Measurements from ENCODE around the gene MYO3B.

The MYO3B gene

GRCh38 chr2:170301626-170302025 lies 123.7 kb downstream of the MYO3B start:
- no peak for DNase-seq

DNA sequence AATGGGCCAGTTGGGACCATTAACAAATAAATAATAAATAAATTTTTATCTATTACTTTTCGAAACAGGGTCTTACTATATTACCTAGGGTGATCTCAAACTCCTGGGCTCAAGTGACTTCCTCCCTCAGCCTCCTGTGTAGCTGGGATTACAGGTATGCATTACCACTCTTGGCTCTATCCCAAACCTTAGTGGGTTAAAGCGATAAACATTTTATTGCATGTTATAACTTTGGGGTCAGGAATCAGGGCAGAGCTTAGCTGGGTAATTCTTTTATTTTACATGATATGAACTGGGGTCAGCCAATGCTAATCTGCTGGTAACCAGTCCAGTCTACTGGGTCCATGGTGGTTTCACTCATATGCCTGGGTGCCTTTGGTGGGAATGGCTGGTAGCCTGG lies 127.8 kb downstream of the MYO3B start:
- DNase-seq = no peak

- no peak for DNase-seq
These were observed 128.4 kb downstream of the MYO3B start for GRCh38 chr2:170306293-170306873.

- no peak for DNase-seq
These were observed 129.1 kb downstream of the MYO3B start for GRCh38 chr2:170307052-170307451.

GRCh38 chr2:170307555-170308351 lies 129.8 kb downstream of the MYO3B start:
- DNase-seq = no peak

GRCh38 chr2:170310876-170311502 lies 133.0 kb downstream of the MYO3B start:
- DNase-seq = no peak

GRCh38 chr2:170313347-170313991 lies 135.5 kb downstream of the MYO3B start:
- peak in 28 of 58 donors; percentile 2 to 37 (median 13) for DNase-seq

GRCh38 chr2:170313992-170314348 lies 136.0 kb downstream of the MYO3B start:
- DNase-seq = peak in 1 of 58 donors; percentile 7

DNA sequence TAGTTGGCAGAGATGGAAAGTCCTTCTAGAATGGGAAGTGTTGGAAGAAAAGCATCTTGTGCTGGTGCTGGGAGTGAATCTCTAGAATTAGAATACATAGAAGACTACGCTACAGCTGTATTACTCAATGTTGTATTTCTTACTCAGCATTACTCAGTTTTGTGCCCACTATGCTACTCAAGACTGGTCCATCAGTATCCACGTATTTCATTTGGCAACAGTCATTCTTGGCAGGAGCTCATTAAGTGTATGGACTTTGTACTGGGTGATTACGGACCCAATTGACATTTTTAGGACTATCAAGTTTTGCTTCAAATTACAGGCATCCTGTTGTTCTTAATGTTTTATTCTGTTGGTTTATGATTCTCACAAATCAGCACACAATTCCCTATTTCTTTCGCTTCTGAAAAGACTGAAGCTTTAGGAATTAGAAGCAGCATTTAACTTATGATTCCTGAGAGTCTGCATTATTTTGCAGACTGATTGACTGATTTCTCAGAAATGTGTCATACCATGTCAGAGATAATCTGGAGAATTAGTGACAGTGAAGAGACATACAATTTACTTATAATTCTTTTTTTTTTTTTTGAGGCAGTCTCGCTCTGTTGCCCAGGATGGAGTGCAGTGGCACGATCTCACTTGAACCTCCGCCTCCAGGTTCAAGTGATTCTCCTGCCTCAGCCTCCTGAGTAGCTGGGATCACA lies 136.9 kb downstream of the MYO3B start:
- DNase-seq = no peak

- DNase-seq = no peak
These were observed 143.0 kb downstream of the MYO3B start for GRCh38 chr2:170320948-170321347.

DNA sequence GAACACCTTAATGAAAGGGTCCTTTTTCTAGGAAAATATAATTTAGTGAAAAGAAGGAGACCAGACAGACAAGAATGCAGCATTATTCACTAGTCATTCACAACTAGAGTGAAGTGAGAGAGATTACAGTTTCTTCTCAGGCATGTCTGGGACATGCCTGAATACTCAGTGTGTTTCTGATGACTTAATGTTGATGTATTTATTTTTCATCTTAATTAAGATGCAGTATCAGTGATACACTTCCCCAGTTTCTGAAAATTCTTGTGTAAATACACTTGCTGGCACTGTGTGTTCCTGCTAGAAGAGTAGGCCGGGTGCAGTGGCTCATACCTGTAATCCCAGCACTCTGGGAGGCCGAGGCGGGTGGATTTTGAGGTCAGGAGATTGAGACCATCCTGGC lies 143.6 kb downstream of the MYO3B start:
- no peak for DNase-seq

GRCh38 chr2:170322140-170322766 lies 144.3 kb downstream of the MYO3B start:
- no peak for DNase-seq

GRCh38 chr2:170323743-170324142 lies 145.8 kb downstream of the MYO3B start:
- DNase-seq = no peak

DNA sequence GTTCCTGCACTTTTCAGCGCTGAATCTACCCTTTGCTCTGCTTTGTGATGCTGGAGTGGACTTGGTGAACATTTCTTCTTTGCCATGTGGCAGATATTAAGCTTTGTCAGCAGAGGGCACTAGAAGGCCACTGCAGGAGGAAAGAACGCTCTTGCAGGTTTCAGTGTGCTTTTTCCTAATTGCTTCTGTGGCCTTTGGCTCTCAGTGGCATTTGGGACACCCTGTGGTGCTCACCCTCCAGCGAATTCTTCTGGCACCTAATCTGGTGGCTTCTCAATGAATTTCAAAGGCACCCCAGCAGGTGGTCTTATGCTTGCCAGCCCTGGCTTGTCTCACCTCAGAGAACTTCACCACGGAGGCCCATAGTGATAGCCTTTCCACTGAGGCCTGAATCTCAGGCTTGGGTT lies 146.7 kb downstream of the MYO3B start:
- DNase-seq = peak in 21 of 58 donors; percentile 1 to 30 (median 4)

DNA sequence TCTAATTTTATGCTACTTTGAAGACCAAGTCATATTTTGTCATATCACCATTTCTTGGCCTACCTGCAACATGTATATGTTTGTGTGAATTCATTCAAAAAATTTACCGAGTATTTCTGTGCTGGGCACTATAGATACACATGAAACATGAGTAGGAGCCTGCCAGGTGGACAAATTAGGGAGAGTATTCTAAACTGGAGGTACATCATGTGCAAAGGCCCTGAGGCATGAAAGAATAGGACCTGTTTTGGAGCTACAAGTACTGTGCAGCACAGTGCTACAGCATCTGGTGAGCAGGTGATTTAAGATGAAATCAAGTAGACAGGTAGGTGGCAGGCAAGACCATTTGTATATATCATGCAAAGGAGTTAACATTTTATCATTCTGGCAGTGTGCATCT lies 152.9 kb downstream of the MYO3B start:
- DNase-seq = no peak

DNA sequence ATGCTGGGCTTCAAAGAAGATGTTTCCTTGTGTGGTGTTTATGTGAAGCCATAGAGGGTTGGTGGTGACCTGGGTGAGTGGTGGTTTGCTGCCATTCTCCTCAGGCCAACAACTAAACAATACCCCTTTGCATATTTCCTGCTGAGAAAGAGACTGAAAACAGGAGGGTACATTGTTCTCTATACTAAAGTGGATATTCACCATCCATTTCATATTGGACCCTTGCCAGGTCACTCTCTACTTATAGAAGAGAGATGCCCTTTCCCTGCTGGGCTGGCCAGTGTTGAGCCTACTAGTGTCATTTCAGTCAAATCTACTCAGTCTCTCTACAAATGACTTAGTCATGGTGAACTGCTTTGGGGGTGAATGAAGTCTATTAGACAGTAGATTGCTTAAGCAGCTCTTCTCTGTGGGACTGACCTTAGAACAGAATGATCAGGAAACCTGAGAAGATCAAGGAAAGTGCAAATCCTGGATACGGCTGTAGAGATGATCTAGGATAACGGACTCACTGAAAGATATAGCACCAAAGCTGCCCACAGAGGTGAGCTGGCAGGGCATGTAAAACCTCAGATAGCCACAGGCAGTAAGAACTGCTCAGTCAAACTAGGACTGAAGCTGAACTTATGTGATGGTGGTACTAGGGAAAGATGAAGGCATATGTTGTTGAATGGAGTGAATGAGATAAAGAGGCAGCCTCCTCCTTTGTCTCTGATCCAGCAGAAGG lies 154.9 kb downstream of the MYO3B start:
- DNase-seq = no peak

DNA sequence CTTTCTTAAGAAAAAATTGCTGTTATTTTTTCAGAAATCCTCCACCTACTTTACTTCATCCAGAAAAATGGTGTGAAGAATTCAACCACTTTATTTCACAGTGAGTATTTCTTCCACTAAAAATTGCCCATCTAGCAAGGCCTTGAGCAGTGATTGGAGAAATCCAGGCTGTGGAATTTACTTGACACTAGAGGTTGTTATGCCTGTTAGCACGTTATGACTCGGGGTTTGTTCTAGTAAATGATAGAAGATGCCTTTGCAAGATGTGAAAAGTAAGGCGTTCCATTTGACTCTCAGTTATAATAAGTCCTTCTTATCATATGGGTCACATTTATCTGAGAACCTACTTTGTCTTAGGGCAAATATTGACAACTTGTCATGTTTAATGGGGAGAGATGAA lies 157.4 kb downstream of the MYO3B start:
- DNase-seq = no peak

DNA sequence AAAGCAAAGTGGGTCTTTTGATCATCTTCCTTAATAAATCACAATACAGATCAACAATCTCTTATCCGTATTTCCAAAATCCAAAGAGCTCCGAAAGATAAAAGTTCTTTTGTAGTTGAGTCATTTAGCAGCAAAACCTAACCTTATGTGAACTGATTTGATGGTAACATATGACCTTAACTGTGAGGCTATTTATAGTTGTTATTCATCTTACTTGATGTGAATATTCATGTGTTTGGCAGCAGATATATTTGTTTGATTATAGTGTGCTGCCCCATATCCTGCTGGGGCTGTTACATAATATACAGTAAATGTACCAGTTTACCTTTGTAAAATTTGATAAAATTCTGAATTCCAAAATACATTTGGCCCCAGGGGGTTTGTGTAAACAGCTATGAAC lies 158.5 kb downstream of the MYO3B start:
- DNase-seq = no peak

GRCh38 chr2:170336916-170337315 lies 159.0 kb downstream of the MYO3B start:
- DNase-seq = no peak

GRCh38 chr2:170339322-170339721 lies 161.4 kb downstream of the MYO3B start:
- no peak for DNase-seq

Measured in anterior cingulate cortex (tissue), 58 donors.